Measurements from ENCODE around the gene RNH1.

RNH1 gene

DNA sequence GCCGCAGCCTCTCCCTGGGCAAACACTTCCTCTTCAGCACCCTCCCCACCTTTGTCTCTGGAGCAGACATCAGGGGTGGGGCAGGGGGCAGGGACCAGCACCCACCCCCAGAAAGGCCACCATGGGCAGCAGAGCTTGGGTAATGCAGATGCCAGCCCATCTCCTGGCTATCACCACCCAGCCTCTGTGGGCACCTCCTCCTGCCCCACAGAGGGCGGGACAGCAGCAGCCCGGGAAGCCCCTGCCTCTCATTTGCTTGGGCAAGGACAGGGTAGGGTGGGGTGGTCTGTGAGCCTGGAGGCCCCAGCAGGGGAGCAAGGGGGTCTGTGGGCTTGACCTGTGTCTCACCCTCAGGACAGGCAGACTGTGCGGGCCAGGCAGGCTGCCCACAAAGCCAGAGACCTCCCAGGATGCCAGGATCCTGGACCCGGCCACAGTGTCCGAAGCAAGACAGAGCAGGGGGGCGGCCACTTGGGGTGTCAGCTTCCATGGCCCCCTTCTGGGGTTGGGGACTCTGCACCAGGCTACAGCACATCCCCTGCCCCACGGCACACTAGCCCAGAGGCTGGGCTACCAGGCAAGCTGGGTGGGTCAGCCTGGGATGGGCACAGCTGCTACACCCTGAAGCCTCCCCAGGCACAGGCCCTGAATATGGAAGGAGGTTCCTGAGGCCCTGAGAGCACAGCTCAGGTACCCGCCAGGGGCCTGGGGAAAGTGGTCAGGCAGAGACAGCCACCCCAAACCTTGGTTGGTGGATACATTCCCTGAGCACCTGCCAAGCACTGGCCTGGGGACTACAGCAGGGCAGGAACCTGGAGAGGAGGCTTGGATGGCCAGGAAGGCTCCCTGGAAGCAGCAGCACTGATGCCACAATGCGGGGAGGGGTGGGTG is 4.5 kb downstream of the RNH1 start:
- H3K36me3 ChIP-seq (replicated peaks; ENCODE audit: insufficient read depth, low read length): no peaks in the 10 kb centered on the region; the same call in 1 of the 2 replicates
- H3K79me2 ChIP-seq (ENCODE audit: low read length): peaks cover 43% of the 10 kb centered on the region
- no peaks in the 10 kb centered on the region for H3K4me1 ChIP-seq (ENCODE audit: low read length)
- no peak overlapping the region for H2AFZ ChIP-seq (ENCODE audit: low read length)
- H4K20me1 ChIP-seq (ENCODE audit: insufficient read depth, low read length): no peaks in the 10 kb centered on the region
- H3F3A ChIP-seq (ENCODE audit: insufficient read depth, low read length): 0 out of 2 replicates have a peak, but pooled peaks cover 3% of the 10 kb centered on the region
- H3K9ac ChIP-seq (ENCODE audit: low read length): no peak overlapping the region
- no peaks in the 10 kb centered on the region for H3K9me3 ChIP-seq (replicated peaks; ENCODE audit: insufficient read depth, low read length)
- H3K4me2 ChIP-seq (ENCODE audit: low read depth, low read length): no peak overlapping the region
- no peak for DNase-seq
- TF ChIP-seq EZH2phosphoT487 (IDR thresholded peaks at IDR 0.05; ENCODE audit: low read length) (no peak), EZH2 (optimal IDR thresholded peaks at IDR 0.05; ENCODE audit: low read depth, low read length) (no peak)
- TF ChIP-seq, protein P1, sequence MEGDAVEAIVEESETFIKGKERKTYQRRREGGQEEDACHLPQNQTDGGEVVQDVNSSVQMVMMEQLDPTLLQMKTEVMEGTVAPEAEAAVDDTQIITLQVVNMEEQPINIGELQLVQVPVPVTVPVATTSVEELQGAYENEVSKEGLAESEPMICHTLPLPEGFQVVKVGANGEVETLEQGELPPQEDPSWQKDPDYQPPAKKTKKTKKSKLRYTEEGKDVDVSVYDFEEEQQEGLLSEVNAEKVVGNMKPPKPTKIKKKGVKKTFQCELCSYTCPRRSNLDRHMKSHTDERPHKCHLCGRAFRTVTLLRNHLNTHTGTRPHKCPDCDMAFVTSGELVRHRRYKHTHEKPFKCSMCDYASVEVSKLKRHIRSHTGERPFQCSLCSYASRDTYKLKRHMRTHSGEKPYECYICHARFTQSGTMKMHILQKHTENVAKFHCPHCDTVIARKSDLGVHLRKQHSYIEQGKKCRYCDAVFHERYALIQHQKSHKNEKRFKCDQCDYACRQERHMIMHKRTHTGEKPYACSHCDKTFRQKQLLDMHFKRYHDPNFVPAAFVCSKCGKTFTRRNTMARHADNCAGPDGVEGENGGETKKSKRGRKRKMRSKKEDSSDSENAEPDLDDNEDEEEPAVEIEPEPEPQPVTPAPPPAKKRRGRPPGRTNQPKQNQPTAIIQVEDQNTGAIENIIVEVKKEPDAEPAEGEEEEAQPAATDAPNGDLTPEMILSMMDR (IDR thresholded peaks at IDR 0.05; ENCODE audit: low read length): no peak
- no peaks in the 10 kb centered on the region for H3K27me3 ChIP-seq (replicated peaks; ENCODE audit: insufficient read depth, low read length)
- no peaks in the 10 kb centered on the region for H3K9me2 ChIP-seq (replicated peaks; ENCODE audit: insufficient read depth, low read length)
- no peak overlapping the region for H3K27ac ChIP-seq (ENCODE audit: low read length)
- no peak overlapping the region for H3K4me3 ChIP-seq (ENCODE audit: low read length)

DNA sequence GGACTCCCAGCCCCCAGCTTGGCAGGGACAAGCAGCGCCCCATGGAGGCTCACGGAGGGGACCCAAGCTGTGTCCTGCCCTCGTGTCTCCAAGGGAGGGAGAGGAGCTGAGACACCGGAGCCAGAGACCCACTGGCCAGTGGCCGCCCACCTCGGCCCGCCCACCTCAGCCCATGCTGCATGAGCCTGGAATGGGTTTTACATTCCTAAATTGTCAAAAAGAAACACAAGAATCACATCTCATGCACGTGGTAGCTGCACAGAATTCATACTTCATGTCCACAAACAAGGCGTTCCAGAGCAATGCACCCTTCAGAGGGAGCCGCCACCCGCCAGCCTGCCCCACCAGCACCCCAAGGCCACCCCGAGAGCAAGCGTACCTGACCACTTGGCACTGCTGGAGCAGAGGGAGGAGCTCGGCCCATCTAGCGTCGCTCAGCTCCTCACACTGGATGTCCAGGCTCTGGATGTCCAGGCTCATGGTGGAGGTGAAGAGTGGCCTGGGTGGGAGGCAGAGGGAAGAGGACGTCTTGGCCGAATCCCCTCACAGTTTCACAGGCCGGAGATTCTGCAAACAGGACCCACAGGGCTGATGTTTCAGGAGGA is 5.3 kb downstream of the RNH1 start:
- Histone ChIP-seq H3K9me2 (replicated peaks; ENCODE audit: insufficient read depth, low read length) (no peaks in the 10 kb centered on the region), H3K36me3 (replicated peaks; ENCODE audit: insufficient read depth, low read length) (no peaks in the 10 kb centered on the region; the same call in 1 of the 2 replicates), H3K27me3 (replicated peaks; ENCODE audit: insufficient read depth, low read length) (no peaks in the 10 kb centered on the region), H3K4me3 (ENCODE audit: low read length) (no peak overlapping the region), H3K9ac (ENCODE audit: low read length) (no peak overlapping the region), H3K4me1 (ENCODE audit: low read length) (no peaks in the 10 kb centered on the region), H4K20me1 (ENCODE audit: insufficient read depth, low read length) (no peaks in the 10 kb centered on the region), H3F3A (ENCODE audit: insufficient read depth, low read length) (0 out of 2 replicates have a peak, but pooled peaks cover 3% of the 10 kb centered on the region), H2AFZ (ENCODE audit: low read length) (no peak overlapping the region), H3K27ac (ENCODE audit: low read length) (no peak overlapping the region), H3K4me2 (ENCODE audit: low read depth, low read length) (no peak overlapping the region), H3K79me2 (ENCODE audit: low read length) (peaks cover 42% of the 10 kb centered on the region), H3K9me3 (replicated peaks; ENCODE audit: insufficient read depth, low read length) (no peaks in the 10 kb centered on the region)
- DNase-seq: no peak
- TF ChIP-seq EZH2phosphoT487 (IDR thresholded peaks at IDR 0.05; ENCODE audit: low read length): no peak
- TF ChIP-seq, protein P1 (IDR thresholded peaks at IDR 0.05; ENCODE audit: low read length): no peak
- no peak for TF ChIP-seq EZH2 (optimal IDR thresholded peaks at IDR 0.05; ENCODE audit: low read depth, low read length)

DNA sequence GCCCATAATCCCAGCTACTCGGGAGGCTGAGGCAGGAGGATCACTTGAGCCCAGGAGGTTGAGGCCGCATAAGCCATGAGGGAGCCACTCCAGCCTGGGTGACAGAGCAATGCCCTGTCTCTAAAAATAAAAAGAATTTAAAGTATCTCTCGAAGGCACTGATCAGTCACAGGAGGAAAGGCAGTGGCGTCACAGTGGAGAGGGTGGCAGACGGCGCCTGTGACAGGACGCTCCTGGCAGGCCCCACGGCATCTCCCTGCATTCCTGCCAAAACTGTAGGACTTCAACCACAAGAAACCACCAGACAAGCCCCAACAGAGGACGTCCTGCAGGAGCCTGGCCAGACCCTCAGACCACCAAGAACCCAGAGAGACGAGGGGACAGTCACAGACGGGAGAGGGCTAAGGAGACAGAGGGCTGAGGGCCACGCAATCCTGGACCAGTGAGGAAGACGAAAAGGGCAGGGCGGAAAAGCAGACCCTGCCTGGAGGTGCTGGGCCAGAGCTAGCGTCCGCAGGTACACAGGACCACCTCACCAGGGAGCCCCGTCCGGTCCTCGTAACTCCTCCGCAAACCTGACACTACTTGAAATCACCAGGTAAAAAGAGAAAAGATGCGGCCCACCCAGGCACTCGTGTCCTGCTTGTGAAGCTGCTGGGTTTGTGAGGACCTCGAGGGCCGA is 5.9 kb downstream of the RNH1 start:
- no peaks in the 10 kb centered on the region for H4K20me1 ChIP-seq (ENCODE audit: insufficient read depth, low read length)
- H3K4me3 ChIP-seq (ENCODE audit: low read length): no peak overlapping the region
- H3K9me2 ChIP-seq (replicated peaks; ENCODE audit: insufficient read depth, low read length): no peaks in the 10 kb centered on the region
- H3F3A ChIP-seq (ENCODE audit: insufficient read depth, low read length): no peaks in the 10 kb centered on the region
- no peak overlapping the region for H2AFZ ChIP-seq (ENCODE audit: low read length)
- H3K36me3 ChIP-seq (replicated peaks; ENCODE audit: insufficient read depth, low read length): no peaks in the 10 kb centered on the region; the same call in 1 of the 2 replicates
- no peaks in the 10 kb centered on the region for H3K4me1 ChIP-seq (ENCODE audit: low read length)
- no peak overlapping the region for H3K9ac ChIP-seq (ENCODE audit: low read length)
- no peak overlapping the region for H3K27ac ChIP-seq (ENCODE audit: low read length)
- no peaks in the 10 kb centered on the region for H3K27me3 ChIP-seq (replicated peaks; ENCODE audit: insufficient read depth, low read length)
- H3K79me2 ChIP-seq (ENCODE audit: low read length): peaks cover 38% of the 10 kb centered on the region
- no peaks in the 10 kb centered on the region for H3K9me3 ChIP-seq (replicated peaks; ENCODE audit: insufficient read depth, low read length)
- TF ChIP-seq EZH2phosphoT487 (IDR thresholded peaks at IDR 0.05; ENCODE audit: low read length) (no peak), EZH2 (optimal IDR thresholded peaks at IDR 0.05; ENCODE audit: low read depth, low read length) (no peak)
- TF ChIP-seq, protein P1 (IDR thresholded peaks at IDR 0.05; ENCODE audit: low read length): no peak
- H3K4me2 ChIP-seq (ENCODE audit: low read depth, low read length): no peak overlapping the region
- no peak for DNase-seq
